Activated CD4-positive, CD25-positive, alpha-beta regulatory T cell treated with anti-CD3 and anti-CD28 coated beads, Interleukin-2, amount 50 U/mL, for 16 hours (primary cell): Measurements from ENCODE around the gene HOMEZ.
A peak's percentile ranks its signal among the peaks of the same experiment; 100 is the strongest.
"Not testable (repeated sequence)": the region's sequence is repeated elsewhere in the genome, so short reads cannot be mapped to it uniquely, and the experiment has no call there.

Experiments
- DNase-seq: peaks from one replicate; pipeline ENCODE4 v3.0.0-alpha.2; 2020; ENCODE audit warnings: low read depth, low spot score

The HOMEZ gene, protein sequence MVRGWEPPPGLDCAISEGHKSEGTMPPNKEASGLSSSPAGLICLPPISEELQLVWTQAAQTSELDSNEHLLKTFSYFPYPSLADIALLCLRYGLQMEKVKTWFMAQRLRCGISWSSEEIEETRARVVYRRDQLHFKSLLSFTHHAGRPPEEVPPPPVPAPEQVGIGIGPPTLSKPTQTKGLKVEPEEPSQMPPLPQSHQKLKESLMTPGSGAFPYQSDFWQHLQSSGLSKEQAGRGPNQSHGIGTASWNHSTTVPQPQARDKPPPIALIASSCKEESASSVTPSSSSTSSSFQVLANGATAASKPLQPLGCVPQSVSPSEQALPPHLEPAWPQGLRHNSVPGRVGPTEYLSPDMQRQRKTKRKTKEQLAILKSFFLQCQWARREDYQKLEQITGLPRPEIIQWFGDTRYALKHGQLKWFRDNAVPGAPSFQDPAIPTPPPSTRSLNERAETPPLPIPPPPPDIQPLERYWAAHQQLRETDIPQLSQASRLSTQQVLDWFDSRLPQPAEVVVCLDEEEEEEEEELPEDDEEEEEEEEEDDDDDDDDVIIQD

DNA sequence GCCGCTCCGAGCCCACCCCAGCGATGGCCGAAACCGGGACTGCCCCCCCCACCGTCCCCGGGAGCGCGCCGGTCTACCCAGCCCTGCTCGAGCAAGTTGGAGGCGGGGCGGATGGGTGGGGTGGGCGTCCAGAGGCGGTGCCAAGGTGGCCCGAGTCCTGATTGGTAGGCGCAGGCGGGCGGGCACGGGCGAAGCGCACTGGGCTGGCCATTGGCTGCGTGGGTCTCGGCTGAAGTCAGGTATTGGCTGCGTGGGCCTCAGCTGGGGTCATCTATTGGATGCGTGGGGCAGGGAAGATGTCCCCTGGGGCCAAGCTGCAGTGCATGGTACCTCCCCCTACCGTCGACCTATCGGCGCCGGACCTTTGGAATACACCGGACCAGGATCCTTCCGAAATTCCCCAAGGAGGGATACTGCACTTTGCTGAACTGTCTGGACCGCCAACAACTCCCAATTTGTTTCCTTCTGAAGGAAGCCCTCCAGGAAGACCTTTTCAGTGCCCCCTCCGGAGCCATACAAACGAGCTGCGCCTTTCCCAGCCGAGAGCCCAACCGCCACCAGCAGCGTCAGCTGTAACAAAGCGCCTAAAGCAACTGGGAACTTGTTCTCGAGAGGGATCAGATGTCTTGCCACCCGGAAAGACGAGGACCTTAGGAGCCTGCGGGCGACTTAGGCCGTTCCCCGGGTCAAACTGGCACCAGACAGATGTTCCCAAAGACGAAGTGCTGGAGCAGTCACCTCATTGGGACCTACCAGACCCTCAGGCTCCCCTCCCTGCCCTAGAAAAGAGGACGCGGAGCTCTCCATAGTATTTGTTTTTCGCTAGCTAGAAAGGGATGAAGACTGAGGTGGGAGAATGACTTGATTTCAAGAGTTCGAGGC lies at the start of gene HOMEZ:
TSS of gene HOMEZ (minus strand) at position 113 of the 882 bp plus-strand sequence. CDS start 180 bp downstream, outside the sequence.
- peak; percentile 95 for DNase-seq

DNA sequence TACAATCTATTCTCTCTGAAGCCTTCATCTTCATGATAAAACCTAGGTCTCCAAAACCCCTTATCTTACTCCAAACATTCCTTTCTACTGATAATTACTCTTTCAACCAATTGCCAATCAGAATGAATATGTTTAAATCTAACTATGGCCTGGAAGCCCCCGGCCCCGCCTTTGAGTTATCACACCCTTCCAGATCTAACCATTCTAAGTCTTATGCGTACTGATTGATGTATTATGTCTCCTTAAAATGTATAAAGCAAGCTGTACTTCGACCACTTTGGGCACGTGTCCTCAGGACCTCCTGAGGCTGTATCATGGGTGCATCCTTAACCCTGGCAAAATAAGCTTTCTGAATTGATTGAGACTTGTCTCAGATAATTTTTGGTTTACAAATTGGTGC lies 49.7 kb upstream of the HOMEZ start:
- no peak for DNase-seq

DNA sequence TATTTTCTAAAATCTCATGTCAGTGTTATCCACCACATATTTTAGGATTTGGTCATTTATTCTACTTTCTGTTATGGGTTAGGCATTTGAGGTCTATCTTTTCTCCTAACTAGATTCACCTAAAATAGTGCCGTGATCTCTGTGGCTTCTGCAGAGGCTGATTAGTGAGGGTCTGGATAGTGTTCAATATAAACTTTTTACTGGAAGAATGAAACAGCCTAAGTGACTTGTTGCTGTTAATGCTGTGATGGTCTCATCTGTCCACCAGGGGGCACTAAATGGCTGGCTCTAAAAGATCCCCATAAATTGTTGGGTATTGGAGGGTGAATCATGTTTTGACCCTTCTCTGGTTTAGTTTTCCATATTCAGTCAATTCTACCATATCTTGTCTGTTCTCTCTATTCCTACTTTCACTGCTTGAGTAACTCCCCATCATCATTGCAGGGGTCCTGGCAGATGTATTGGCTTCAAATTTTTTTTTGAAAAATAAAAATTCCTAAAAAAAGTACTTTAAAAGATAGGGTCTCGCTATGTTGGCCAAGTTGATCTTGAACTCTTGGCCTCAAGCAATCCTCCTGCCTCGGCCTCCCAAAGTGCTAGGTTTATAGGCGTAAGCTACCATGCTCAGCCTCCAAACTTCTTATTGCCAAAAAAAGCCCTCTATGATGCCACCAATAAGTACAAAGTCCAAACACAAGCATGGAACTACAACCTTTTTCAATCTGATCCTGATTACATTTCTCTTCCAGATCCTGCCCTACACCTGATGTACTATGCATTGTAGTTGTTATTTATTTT lies 42.2 kb upstream of the HOMEZ start:
- DNase-seq, result peak; percentile 52

DNA sequence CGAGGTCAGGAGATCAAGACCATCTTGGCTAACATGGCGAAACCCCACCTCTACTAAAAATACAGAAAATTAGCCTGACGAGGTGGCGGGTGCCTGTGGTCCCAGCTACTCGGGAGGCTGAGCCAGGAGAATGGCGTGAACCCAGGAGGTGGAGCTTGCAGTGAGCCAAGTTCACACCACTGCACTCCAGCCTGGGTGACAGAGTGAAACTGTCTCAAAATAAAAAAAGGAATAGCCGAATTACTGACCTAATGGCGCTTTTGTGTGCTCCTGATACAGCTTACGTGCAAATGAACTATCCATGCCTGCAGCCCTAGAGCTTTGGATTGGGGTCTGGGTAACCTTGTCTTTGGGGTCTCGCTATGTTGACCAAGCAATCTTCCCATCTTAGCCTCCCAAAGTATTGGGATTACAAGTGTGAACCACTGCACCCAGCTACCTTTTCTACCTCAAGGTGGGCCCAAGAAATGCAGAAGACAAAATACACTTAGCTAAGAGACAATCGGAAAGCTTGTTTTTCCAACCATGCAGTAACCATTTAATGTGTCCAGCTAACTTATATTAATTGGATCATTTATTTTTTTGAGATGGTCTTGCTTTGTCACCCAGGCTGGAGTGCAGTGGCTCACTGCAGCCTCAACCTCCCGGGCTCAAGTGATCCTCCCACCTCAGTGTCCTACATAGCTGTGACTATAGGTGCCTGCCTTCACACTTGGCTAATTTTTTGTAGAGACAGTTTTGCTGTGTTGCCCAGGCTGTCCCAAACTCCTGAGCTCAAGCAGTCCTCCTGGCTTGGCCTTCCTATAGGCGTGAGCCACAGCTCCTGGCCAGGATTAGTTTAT lies 40.8 kb upstream of the HOMEZ start:
- no peak for DNase-seq

DNA sequence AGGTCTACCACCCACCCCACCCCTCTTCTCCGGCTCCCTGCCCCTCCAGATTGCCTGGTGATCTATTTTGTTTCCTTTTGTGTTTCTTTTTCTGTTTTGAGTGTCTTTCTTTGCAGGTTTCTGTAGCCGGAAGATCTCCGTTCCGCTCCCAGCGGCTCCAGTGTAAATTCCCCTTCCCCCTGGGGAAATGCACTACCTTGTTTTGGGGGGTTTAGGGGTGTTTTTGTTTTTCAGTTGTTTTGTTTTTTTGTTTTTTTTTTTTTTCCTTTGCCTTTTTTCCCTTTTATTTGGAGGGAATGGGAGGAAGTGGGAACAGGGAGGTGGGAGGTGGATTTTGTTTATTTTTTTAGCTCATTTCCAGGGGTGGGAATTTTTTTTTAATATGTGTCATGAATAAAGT lies 39.8 kb upstream of the HOMEZ start:
- DNase-seq, result not testable (repeated sequence)

DNA sequence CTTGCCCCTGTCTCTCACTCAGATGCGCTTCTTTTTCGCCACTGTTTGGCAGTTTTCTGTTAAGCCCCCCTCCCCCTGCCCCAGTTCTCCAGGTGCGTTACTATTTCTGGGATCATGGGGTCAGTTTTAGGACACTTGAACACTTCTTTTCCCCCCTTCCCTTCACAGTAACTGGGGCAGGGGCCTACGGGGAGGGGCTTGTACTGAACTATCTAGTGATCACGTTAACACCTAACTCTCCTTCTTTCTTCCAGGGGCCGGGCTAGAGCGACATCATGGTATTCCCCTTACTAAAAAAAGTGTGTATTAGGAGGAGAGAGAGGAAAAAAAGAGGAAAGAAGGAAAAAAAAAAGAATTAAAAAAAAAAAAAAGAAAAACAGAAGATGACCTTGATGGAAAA lies 39.1 kb upstream of the HOMEZ start:
- DNase-seq, result no peak

DNA sequence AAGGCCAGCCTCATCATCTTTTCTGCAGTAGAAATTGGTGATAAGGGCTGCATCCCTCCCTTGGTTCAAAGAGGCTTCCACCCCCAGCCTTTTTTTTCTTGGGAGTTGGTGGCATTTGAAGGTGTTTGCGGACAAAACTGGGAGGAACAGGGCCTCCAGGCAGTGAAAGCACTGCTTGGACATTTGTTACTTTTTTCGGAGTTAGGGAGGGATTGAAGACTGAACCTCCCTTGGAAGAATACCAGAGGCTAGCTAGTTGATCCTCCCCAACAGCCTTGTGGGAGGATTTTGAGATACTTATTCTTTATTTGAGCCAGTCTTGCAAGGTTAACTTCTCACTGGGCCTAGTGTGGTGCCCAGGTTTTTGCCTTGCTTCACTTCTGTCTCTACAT lies 38.5 kb upstream of the HOMEZ start:
- no peak for DNase-seq

DNA sequence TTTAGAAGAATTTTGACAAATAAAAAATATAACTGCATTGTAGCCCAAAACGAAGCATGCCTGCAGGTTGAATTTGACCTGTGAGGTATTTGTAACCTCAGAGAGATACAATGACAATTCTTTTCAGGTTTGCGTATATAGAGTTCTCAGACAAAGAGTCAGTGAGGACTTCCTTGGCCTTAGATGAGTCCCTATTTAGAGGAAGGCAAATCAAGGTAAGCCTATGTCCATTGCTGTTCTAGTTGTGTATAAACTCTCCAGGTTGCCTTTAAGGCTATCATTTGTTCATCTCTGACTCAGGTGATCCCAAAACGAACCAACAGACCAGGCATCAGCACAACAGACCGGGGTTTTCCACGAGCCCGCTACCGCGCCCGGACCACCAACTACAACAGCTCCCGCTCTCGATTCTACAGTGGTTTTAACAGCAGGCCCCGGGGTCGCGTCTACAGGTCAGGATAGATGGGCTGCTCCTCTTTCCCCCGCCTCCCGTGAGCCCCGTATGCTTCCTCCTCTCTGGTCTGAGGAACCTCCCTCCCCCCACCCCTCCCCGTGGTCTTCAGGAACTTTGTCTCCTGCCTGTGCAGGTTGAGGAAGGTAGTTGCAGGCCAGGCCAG lies 38.0 kb upstream of the HOMEZ start:
- DNase-seq, result no peak

DNA sequence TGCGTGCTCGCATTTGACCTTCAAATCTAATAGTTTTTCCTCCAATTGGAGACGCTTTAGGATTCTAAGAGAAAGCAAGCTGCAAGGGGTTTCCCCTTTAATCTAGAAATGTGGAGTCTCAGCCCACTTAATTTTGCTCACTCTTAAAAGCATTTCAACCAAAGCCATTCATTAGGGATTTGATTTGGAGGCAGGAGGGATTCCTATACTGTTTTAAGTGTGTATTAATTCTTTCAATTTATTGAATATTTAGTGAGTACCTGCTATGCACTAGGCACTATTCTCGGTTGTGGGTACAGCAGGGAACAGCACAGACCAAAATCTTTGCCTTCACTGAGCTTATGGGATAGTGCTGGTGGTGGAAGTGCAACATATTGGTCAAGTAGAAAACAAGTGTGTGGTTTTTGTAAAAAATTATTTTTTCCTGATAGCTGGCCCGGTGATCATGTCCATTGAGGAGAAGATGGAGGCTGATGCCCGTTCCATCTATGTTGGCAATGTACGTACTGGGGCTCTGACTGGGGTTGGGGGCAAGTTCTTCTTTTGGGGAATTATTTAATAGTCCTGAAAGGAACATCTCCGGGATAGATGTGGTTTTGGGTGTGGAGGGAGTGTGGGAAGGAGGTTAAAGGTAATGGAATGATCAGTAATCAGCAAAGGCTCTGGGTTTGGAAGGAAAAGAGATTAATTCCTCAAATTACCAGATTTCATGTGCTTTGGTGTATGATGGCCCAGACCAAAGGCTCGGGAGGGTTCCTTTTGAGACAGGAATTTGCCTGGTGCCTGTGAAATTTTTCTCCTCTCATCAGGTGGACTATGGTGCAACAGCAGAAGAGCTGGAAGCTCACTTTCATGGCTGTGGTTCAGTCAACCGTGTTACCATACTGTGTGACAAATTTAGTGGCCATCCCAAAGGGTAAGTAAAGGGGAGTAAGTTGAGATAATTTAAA lies 36.9 kb upstream of the HOMEZ start:
- no peak for DNase-seq

DNA sequence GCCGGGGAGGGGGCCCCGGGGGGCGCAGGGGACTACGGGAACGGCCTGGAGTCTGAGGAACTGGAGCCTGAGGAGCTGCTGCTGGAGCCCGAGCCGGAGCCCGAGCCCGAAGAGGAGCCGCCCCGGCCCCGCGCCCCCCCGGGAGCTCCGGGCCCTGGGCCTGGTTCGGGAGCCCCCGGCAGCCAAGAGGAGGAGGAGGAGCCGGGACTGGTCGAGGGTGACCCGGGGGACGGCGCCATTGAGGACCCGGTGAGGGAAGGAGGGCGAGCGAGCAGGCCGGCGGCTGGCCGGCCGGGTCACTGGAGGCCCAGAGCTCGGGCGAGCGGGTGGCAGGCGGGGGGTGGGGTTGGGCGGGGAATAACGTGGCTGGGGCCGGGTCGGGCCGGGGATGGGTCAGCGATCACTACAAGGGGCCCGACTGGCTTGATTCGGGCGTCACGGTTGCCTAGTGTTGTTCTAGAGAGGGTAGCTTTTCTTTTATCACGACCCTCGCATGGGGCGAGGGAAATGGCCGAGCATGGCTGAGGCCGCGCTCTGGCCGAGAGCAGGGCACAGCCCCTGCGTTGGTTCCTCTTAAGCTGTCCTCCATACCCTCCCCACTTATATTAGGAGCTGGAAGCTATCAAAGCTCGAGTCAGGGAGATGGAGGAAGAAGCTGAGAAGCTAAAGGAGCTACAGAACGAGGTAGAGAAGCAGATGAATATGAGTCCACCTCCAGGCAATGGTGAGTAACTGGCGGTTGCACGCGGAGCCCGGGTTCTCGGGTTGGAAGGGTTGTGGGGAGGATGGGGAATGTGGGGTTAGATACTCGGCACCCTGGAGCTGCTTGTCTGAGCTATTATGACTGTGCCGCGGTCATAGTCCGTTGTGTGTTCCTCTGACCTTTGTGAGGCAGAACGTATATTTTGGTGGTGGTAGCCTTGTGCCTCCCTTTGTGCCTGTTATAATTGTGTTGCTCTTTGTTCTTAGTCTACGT lies 35.9 kb upstream of the HOMEZ start:
- no peak for DNase-seq

DNA sequence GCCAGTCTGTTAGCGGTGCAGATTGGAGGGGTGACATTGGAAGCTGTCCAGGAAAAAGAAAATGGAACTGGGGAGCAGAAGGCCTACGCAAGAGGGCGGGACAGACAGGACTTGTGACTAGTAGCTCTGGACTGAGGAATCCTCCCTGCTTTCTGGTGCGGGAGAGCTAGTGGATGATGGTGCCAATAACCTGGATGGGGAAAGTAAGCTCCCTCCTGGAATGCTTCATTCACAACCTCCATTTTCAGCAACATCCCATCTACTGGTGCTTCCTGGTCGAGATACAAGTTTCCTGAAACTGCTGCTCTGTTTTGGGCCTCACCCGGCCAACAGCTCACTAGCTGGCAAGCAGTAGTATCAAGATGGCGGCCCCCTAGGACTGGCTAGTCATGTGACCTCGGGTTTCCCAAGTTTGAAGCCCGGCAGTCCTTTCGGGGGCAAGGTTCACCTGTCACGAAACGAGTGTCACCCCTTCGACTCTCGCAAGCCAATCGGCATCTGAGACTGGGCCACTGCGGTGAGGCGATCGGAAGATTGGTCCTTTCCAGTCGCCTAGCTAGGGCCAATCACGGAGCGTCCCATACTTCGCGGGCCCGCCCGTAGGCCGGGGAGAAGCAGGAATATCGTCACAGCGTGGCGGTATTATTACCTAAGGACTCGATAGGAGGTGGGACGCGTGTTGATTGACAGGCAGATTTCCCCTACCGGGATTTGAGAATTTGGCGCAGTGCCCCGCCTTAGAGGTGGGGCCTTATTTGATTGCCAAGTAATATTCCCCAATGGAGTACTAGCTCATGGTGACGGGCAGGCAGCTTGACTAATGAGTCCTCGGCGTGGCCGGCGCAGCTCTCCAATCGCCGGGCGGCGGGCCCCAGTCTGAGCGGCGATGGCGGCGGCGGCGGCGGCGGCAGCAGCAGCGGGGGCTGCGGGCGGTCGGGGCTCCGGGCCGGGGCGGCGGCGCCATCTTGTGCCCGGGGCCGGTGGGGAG lies 34.9 kb upstream of the HOMEZ start, which contains the start of gene PABPN1:
TSS of gene PABPN1 (plus strand) at position 874 of the 988 bp plus-strand sequence. CDS start at position 887, 13 bp downstream.
- peak; percentile 97 for DNase-seq

DNA sequence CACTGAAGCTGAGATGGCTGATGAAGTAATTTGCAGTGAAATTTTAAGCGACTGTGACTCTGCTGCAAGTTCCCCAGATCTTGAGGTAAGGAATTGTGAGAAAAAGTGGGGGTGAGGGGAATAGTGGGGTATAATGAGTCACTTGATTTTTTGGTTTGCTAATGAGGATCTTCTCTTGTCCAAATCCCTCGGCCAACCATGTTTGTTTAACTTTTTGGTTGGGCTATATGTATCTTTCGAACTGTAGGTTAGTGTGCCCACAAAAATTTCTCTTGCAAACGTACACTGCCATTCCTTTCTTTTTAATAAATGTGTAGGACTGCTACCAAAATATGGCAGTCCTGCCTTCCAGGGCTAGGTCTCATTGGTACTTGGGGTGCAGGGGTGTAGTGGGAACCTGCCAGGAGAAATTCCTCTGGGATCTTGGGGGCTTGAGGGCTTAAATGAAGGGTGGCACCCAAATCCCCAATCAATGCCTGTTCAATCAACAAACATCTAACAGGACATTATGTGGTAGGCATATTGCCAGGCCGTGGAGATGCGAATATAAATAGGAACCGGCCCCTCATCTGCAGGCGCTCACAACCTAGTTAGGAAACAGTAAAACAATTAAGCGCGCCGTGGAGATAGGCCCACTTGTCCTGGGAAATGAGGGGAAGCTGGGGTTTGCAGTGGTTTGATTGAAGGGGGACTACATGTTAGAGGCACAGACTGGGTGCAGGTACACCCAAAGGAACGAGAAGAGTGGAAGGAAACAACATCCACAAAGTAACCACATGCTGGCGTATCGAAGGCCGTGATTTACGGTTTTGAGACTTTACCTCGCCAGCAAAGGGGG lies 34.0 kb upstream of the HOMEZ start:
- no peak for DNase-seq

DNA sequence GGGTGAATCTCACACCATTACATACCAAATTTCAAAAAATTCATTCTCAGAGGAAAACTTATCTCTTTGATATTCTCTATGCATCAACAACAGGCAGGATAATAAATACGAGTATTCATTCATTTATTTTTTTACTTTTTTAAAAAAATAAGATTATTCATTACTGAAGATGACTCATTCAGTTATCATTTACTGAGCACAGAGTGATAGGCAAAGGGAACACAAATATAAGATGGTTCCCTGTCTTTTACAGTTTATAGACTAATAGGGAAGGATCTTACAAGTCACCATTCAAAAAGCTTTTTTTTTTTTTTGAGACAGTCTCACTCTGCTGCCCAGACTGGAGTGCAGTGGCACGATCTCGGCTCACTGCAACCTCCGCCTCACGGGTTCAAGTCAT lies 30.4 kb upstream of the HOMEZ start:
- DNase-seq, result no peak

DNA sequence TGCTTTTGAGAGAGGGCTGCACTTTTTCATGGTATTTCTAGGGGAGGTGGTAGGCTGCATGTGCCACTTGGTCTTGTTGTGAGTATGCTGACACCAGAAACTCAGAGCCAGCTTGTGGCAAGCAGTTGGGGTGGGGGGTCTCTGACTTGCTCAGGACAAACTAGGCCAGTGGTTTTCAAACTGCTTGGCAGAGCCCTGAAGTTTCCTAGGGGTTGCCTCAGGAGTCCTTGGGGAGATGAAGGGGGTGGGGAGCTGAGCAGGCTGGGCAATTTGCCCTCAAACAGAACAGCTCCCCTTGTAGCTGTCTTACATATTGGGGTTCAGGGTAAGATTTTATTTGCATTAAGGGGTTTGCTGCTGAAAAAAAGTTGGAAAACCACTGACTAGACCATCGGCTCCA lies 24.6 kb upstream of the HOMEZ start:
- DNase-seq, result no peak

DNA sequence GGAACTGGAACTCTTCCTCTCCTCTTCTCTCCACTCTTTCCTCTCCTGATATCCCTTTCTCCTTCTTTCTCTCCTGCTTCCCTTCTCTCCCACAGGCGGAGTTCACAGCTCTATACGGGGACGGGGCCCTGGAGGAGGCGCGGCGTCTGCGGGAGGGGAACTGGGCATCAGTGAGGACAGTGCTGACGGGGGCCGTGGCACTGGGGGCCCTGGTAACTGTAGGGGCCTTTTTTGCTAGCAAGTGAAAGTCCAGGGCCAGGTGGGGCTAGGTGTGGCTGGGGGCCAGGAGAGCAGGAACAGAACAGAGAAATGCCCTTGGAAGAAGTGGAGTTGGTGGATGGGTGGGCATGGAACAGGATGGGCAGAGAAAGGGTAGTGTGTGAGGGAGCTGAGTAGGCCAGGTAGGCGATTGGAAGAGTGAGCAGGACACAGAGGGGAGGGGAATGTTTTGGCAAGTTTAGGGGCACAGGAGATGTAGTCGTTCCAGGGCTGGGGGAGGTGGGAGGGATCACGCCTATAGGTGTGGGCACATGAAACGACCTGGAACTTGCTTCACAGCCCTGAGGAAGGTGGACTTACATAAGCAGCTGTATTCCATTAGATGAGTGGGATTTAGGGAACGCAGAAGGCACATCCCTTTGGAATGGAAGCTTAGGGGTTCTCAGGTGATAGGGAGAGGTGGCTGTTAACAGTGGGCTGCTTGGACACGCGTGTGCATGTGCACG lies 23.0 kb upstream of the HOMEZ start:
- no peak for DNase-seq
